Left renal pelvis (tissue), 4 donors: ENCODE results near the gene ALOX15. TPM values are rescaled to one million over a fixed set of nuclear protein-coding genes. Genes with fewer than 3 reads are reported as not detected.
"Not testable (repeated sequence)": the region's sequence is repeated elsewhere in the genome, so short reads cannot be mapped to it uniquely, and the experiment has no call there.

ENCODE experiments used
- DNase-seq, 4 donors: peaks; one replicate each; pipeline ENCODE4 v3.0.0-alpha.2; 2013; ENCODE audit warnings: low read depth in 4 of 4, low spot score in 3 of 4
- polyA plus RNA-seq, 4 donors: library from polyadenylated mRNA; unstranded; fragments of 120-200 nt; gene quantifications; one replicate each; pipeline ENCODE4 v1.2.1, GENCODE V29; 2013; ENCODE audit not compliant: insufficient read length in 4 of 4

Gene ALOX15
- polyA plus RNA-seq, 4 donors = 0.50 to 0.75 (median 0.63) TPM

- DNase-seq = not testable (repeated sequence)
These were observed 45.7 kb downstream of the ALOX15 start for GRCh38 chr17:4595685-4596342.

- no peak for DNase-seq
These were observed 46.4 kb downstream of the ALOX15 start for GRCh38 chr17:4594931-4595684.

- no peak for DNase-seq
These were observed 47.1 kb downstream of the ALOX15 start for GRCh38 chr17:4594406-4594805.

- no peak for DNase-seq
These were observed 48.5 kb downstream of the ALOX15 start for GRCh38 chr17:4593021-4593421.

- DNase-seq = no peak
These were observed 49.1 kb downstream of the ALOX15 start for GRCh38 chr17:4592240-4593005.

GRCh38 chr17:4591529-4591928 lies 49.9 kb downstream of the ALOX15 start:
- no peak for DNase-seq

GRCh38 chr17:4590981-4591453 lies 50.5 kb downstream of the ALOX15 start:
- no peak for DNase-seq

GRCh38 chr17:4590042-4590441 lies 51.4 kb downstream of the ALOX15 start:
- DNase-seq = not testable (repeated sequence)

- DNase-seq = no peak
These were observed 52.4 kb downstream of the ALOX15 start for GRCh38 chr17:4588898-4589625.

GRCh38 chr17:4588391-4588790 lies 53.1 kb downstream of the ALOX15 start:
- no peak for DNase-seq

GRCh38 chr17:4587803-4588202 lies 53.7 kb downstream of the ALOX15 start:
- no peak for DNase-seq

GRCh38 chr17:4587195-4587594 lies 54.3 kb downstream of the ALOX15 start:
- no peak for DNase-seq

GRCh38 chr17:4586043-4586442 lies 55.4 kb downstream of the ALOX15 start:
- DNase-seq = no peak

- no peak for DNase-seq
These were observed 55.9 kb downstream of the ALOX15 start for GRCh38 chr17:4585638-4585994.

GRCh38 chr17:4584917-4585637 lies 56.4 kb downstream of the ALOX15 start:
- DNase-seq = peak in 1 of 4 donors; percentile 68

GRCh38 chr17:4584101-4584916 lies 57.2 kb downstream of the ALOX15 start, which contains the start of gene SMTNL2:
TSS of gene SMTNL2 (plus strand) at chr17:4584529. CDS start at chr17:4584606, 77 bp downstream.
- DNase-seq = peak in 1 of 4 donors; percentile 68

GRCh38 chr17:4583782-4584100 lies 57.7 kb downstream of the ALOX15 start:
- DNase-seq = no peak

- no peak for DNase-seq
These were observed 58.3 kb downstream of the ALOX15 start for GRCh38 chr17:4583206-4583605.

- DNase-seq = no peak
These were observed 58.8 kb downstream of the ALOX15 start for GRCh38 chr17:4582691-4583090.
